Epithelial cell of proximal tubule (primary cell): ENCODE measurements around the gene HEMGN. TPM values are rescaled to one million over a fixed set of nuclear protein-coding genes. Genes with fewer than 3 reads are reported as not detected.
A peak's percentile ranks its signal among the peaks of the same experiment; 100 is the strongest.

Experiments
- DNase-seq: peaks from one replicate; pipeline ENCODE4 v3.0.0-alpha.2; 2011; ENCODE audit warnings: low read depth
- H3K4me3 ChIP-seq: 2 replicates; pipeline ENCODE4 v1.5.1; 2011; ENCODE audit warnings: low read depth, mild to moderate bottlenecking, low read length
- total RNA-seq: library from RNA; depleted of rRNA; stranded (reverse); fragments of >200 nt; gene quantifications from 2 replicates; pipeline ENCODE4 v1.2.3, GENCODE V29; 2015
- TF ChIP-seq, protein P1 (sequence below): conservative IDR thresholded peaks from 2 replicates; pipeline ENCODE4 v1.5.1; 2012; ENCODE audit warnings: low read depth, mild to moderate bottlenecking, low read length

The HEMGN gene
- total RNA-seq, 1 donor from 2014 or later, result not detected

- no peak for DNase-seq
- no peak overlapping the region for H3K4me3 ChIP-seq
- TF ChIP-seq, protein P1, sequence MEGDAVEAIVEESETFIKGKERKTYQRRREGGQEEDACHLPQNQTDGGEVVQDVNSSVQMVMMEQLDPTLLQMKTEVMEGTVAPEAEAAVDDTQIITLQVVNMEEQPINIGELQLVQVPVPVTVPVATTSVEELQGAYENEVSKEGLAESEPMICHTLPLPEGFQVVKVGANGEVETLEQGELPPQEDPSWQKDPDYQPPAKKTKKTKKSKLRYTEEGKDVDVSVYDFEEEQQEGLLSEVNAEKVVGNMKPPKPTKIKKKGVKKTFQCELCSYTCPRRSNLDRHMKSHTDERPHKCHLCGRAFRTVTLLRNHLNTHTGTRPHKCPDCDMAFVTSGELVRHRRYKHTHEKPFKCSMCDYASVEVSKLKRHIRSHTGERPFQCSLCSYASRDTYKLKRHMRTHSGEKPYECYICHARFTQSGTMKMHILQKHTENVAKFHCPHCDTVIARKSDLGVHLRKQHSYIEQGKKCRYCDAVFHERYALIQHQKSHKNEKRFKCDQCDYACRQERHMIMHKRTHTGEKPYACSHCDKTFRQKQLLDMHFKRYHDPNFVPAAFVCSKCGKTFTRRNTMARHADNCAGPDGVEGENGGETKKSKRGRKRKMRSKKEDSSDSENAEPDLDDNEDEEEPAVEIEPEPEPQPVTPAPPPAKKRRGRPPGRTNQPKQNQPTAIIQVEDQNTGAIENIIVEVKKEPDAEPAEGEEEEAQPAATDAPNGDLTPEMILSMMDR, result no peak
These were observed 12.3 kb downstream of the HEMGN start for GRCh38 chr9:97925497-97926334.

DNA sequence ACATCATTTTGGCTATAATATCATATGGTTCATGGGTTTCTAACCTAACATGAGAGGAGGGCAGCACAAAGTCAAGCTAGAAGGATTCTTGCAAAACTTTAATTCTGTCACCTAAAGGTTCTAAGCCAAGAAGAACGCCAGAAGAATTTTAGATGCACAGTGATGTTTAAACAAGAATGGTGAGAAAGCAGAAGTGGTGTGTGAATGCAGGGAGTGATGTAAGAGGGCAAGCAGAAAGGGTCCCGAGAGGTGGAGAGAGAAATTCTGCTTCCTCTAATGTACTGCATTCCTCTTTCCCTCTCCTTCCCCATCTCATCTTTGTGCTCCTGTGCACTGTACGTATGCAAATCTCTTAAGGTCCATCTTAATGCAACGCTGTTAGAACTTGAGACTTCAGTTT, 13.6 kb downstream of the HEMGN start:
- TF ChIP-seq, protein P1, result no peak

DNA sequence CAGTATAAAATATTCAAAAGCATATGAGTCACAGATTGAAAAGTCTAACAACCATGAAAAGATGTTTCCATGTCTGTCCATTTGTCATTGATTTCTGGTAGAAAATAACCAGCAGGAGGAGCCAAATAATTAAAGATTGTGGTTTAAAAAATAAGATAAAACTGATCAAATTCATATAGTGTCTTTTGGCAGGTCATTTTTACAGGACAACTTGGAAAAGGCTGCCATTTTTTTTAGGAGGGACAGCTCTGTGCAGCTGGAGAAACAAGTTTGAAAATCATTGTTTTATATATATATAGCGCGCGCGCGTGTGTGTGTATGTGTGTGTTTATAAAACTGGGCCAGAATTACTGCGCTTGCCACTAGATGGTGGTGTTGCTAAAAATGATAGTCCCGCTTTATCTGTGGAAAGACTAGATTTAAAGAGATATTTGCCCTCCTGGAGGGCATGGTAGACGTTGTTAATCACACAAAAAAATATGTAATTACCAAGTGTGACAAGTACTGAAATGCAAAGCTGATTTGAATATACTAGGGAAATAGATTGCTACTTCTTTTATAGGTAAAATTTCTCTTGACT, 14.4 kb downstream of the HEMGN start:
- TF ChIP-seq, protein P1, result peak; percentile 77
- DNase-seq, result peak; percentile 42
- peak overlapping the region; percentile 42 for H3K4me3 ChIP-seq

More for the DNA sequence above, 13.6 kb downstream of the HEMGN start:
- H3K4me3 ChIP-seq, result no peak overlapping the region
- no peak for DNase-seq

- TF ChIP-seq, protein P1, result peak; percentile 59
- peak within 1 kb of the TSS; percentile 71 for H3K4me3 ChIP-seq
- DNase-seq, result peak; percentile 89
These were observed 15.8 kb downstream of the HEMGN start, which contains the start of gene TRMO for GRCh38 chr9:97921959-97922724. TRMO (minus strand) TSS chr9:97922500; CDS start chr9:97922493, 7 bp downstream.

DNA sequence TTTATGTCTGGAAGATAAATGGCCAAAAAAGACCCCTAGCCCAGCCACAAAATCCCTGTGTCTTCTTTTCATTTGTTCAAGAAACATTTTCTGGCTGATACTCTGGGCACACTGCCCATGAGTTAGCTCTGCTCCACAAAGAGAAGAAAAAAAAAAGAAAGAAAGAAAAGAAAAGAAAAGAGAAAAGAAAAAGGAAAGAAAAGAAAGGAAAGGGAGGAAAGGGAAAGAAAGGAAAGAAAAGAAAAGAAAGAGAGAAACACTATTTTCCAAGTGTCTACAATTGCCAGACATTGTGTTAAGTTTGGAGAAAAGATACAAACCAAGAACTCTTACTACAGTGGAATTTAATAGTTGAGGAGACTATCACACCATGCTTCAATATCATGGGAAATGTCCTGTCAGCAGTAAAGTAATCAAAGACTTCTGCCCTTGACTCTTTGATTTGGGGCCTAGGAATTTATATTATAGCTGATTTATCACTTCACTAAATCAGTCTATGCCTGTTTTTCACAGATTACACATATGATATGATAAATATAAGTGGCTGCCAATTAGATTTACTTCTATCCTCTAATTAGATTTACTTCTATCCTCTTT, 18.7 kb downstream of the HEMGN start:
- H3K4me3 ChIP-seq, result no peak overlapping the region
- no peak for DNase-seq
- TF ChIP-seq, protein P1, result no peak

- H3K4me3 ChIP-seq, result no peak overlapping the region
- TF ChIP-seq, protein P1, result no peak
- DNase-seq, result no peak
These were observed 19.4 kb downstream of the HEMGN start for GRCh38 chr9:97918611-97919010.
